Activated naive CD4-positive, alpha-beta T cell treated with anti-CD3 and anti-CD28 coated beads for 36 hours (primary cell): ENCODE data around the gene CPT2. TPM values are rescaled to one million over a fixed set of nuclear protein-coding genes. Genes with fewer than 3 reads are reported as not detected.

Source experiments
- CTCF ChIA-PET: fragments of 350-600 bp; sonication (Branson Sonifier 250); formaldehyde crosslinking; loops from one replicate; lab custom pipeline; 2021; ENCODE audit warnings: antibody characterized with exemption; lab: Charles Lee
- DNase-seq: peaks from one replicate; pipeline ENCODE4 v3.0.0-alpha.2; 2020
- H3K27ac Mint-ChIP-seq: one replicate; pipeline ENCODE4 v1.8.0; 2021; ENCODE audit warnings: mild to moderate bottlenecking, mixed read lengths
- H3K27me3 Mint-ChIP-seq: one replicate; pipeline ENCODE4 v1.8.0; 2021; ENCODE audit warnings: low read depth, mixed read lengths
- H3K36me3 Mint-ChIP-seq: one replicate; pipeline ENCODE4 v1.8.0; 2021; ENCODE audit warnings: low read depth, mixed read lengths
- H3K4me1 Mint-ChIP-seq: one replicate; pipeline ENCODE4 v1.8.0; 2021; ENCODE audit warnings: low read depth, mixed read lengths
- H3K4me3 Mint-ChIP-seq: one replicate; pipeline ENCODE4 v1.8.0; 2021; ENCODE audit warnings: mild to moderate bottlenecking, moderate library complexity, mixed read lengths
- H3K9me3 Mint-ChIP-seq: one replicate; pipeline ENCODE4 v1.8.0; 2021; ENCODE audit warnings: mixed read lengths
- intact Hi-C: fragments of 100-400 bp; cut with micrococcal nuclease; formaldehyde crosslinking; loops from one replicate; pipeline ENCODE4 v1.15.1; 2023
- total RNA-seq, 2 experiments: library from RNA; stranded (reverse); gene quantifications; one replicate each; pipeline ENCODE4 v1.2.3, GENCODE V29; 2021

CPT2 gene
- total RNA-seq, 2 experiments from 2014 or later = 11.3 to 13.8 TPM

GRCh38 chr1:53220962-53221286 lies 24.3 kb downstream of the CPT2 start:
- Mint-ChIP-seq H3K4me1 (peaks cover 24% of the 10 kb centered on the region), H3K9me3 (no peaks in the 10 kb centered on the region), H3K27me3 (no peaks in the 10 kb centered on the region), H3K27ac (peak overlapping the region; percentile 95), H3K4me3 (peak overlapping the region; percentile 91), H3K36me3 (no peaks in the 10 kb centered on the region)
- DNase-seq = no peak
- CTCF ChIA-PET = interaction anchor here (1.3 to 1.4 kb wide), 2 partner anchors 12 to 172 kb away, joined by 3 to 4 read pairs; no protein-coding TSS in a partner anchor
- intact Hi-C loops = loop anchor here (1.0 to 5.0 kb wide), 5 partner anchors 17 to 855 kb away; partner anchors contain the start of genes CC2D1B, CPT2, IFT25 and LRRC42

- peak overlapping the region; percentile 82 for H3K27ac Mint-ChIP-seq
- peak overlapping the region; percentile 94 for H3K4me3 Mint-ChIP-seq
- H3K4me1 Mint-ChIP-seq = peaks cover 28% of the 10 kb centered on the region
- CTCF ChIA-PET = no interaction called here
- no peaks in the 10 kb centered on the region for H3K9me3 Mint-ChIP-seq
- H3K36me3 Mint-ChIP-seq = peaks cover 8% of the 10 kb centered on the region
- intact Hi-C loops = loop anchor here (1.0 to 5.0 kb wide), 7 partner anchors 17 to 816 kb away; partner anchors contain the start of genes CPT2, CZIB, IFT25 and LRRC42
- DNase-seq = no peak
- H3K27me3 Mint-ChIP-seq = no peaks in the 10 kb centered on the region
Observed at GRCh38 chr1:53237638-53238037, 41.0 kb downstream of the CPT2 start.

GRCh38 chr1:53238197-53239155 lies 41.9 kb downstream of the CPT2 start, which contains the start of gene MAGOH:
TSS of gene MAGOH (minus strand) at chr1:53238518. CDS start at chr1:53238448, 70 bp downstream.
- CTCF ChIA-PET = no interaction called here
- peaks cover 8% of the 10 kb centered on the region for H3K36me3 Mint-ChIP-seq
- peak within 1 kb of the TSS; percentile 94 for H3K4me3 Mint-ChIP-seq
- H3K9me3 Mint-ChIP-seq = no peaks in the 10 kb centered on the region
- peaks cover 28% of the 10 kb centered on the region for H3K4me1 Mint-ChIP-seq
- intact Hi-C loops = loop anchor here (1.0 to 5.0 kb wide), 7 partner anchors 18 to 815 kb away; partner anchors contain the start of genes CPT2, CZIB, IFT25 and LRRC42
- H3K27ac Mint-ChIP-seq = peak within 1 kb of the TSS; percentile 82
- peak; percentile 96 for DNase-seq
- no peaks in the 10 kb centered on the region for H3K27me3 Mint-ChIP-seq

- Mint-ChIP-seq H3K27me3 (no peaks in the 10 kb centered on the region), H3K4me3 (no peak overlapping the region), H3K36me3 (peaks cover 8% of the 10 kb centered on the region), H3K9me3 (no peaks in the 10 kb centered on the region), H3K27ac (no peak overlapping the region), H3K4me1 (peaks cover 16% of the 10 kb centered on the region)
- CTCF ChIA-PET = no interaction called here
- no peak for DNase-seq
- intact Hi-C loops = no loop called here
Observed at GRCh38 chr1:53241828-53242227, 45.2 kb downstream of the CPT2 start.

GRCh38 chr1:53242381-53242780 lies 45.8 kb downstream of the CPT2 start:
- no peak overlapping the region for H3K27ac Mint-ChIP-seq
- peaks cover 11% of the 10 kb centered on the region for H3K36me3 Mint-ChIP-seq
- no peaks in the 10 kb centered on the region for H3K9me3 Mint-ChIP-seq
- H3K4me1 Mint-ChIP-seq = peaks cover 13% of the 10 kb centered on the region
- no peak for DNase-seq
- no peaks in the 10 kb centered on the region for H3K27me3 Mint-ChIP-seq
- intact Hi-C loops = no loop called here
- CTCF ChIA-PET = interaction anchor here (0.6 kb wide), 1 partner anchor 18 kb away, joined by 4 read pairs; no protein-coding TSS in a partner anchor
- no peak overlapping the region for H3K4me3 Mint-ChIP-seq

- Mint-ChIP-seq H3K36me3 (peaks cover 22% of the 10 kb centered on the region), H3K4me1 (peaks cover under 1% of the 10 kb centered on the region), H3K27me3 (no peaks in the 10 kb centered on the region), H3K27ac (no peak overlapping the region), H3K4me3 (no peak overlapping the region), H3K9me3 (no peaks in the 10 kb centered on the region)
- intact Hi-C loops = no loop called here
- CTCF ChIA-PET = no interaction called here
- DNase-seq = no peak
Observed at GRCh38 chr1:53244141-53244540, 47.5 kb downstream of the CPT2 start.

- H3K36me3 Mint-ChIP-seq = peaks cover 41% of the 10 kb centered on the region
- intact Hi-C loops = no loop called here
Observed at GRCh38 chr1:53246261-53247134, 49.9 kb downstream of the CPT2 start.

GRCh38 chr1:53249706-53250105 lies 53.1 kb downstream of the CPT2 start:
- no peak overlapping the region for H3K27ac Mint-ChIP-seq
- intact Hi-C loops = no loop called here
- CTCF ChIA-PET = no interaction called here

More at GRCh38 chr1:53246261-53247134, 49.9 kb downstream of the CPT2 start:
- Mint-ChIP-seq H3K4me1 (no peaks in the 10 kb centered on the region), H3K27me3 (no peaks in the 10 kb centered on the region), H3K4me3 (no peak overlapping the region), H3K27ac (no peak overlapping the region), H3K9me3 (no peaks in the 10 kb centered on the region)
- no peak for DNase-seq
- CTCF ChIA-PET = interaction anchor here (0.6 kb wide), 1 partner anchor 737 kb away, joined by 5 read pairs; no protein-coding TSS in a partner anchor

GRCh38 chr1:53250325-53250724 lies 53.7 kb downstream of the CPT2 start:
- CTCF ChIA-PET = no interaction called here
- no peaks in the 10 kb centered on the region for H3K4me1 Mint-ChIP-seq
- no peaks in the 10 kb centered on the region for H3K27me3 Mint-ChIP-seq
- no peak overlapping the region for H3K27ac Mint-ChIP-seq
- no peak overlapping the region for H3K4me3 Mint-ChIP-seq
- intact Hi-C loops = no loop called here
- H3K36me3 Mint-ChIP-seq = peaks cover 57% of the 10 kb centered on the region
- no peaks in the 10 kb centered on the region for H3K9me3 Mint-ChIP-seq
- DNase-seq = no peak

More at GRCh38 chr1:53249706-53250105, 53.1 kb downstream of the CPT2 start:
- H3K36me3 Mint-ChIP-seq = peaks cover 51% of the 10 kb centered on the region
- H3K4me3 Mint-ChIP-seq = no peak overlapping the region
- H3K9me3 Mint-ChIP-seq = no peaks in the 10 kb centered on the region
- no peak for DNase-seq
- H3K4me1 Mint-ChIP-seq = no peaks in the 10 kb centered on the region
- H3K27me3 Mint-ChIP-seq = no peaks in the 10 kb centered on the region

- Mint-ChIP-seq H3K9me3 (no peaks in the 10 kb centered on the region), H3K36me3 (peaks cover 58% of the 10 kb centered on the region), H3K4me1 (no peaks in the 10 kb centered on the region), H3K27me3 (no peaks in the 10 kb centered on the region), H3K4me3 (no peak overlapping the region), H3K27ac (no peak overlapping the region)
- CTCF ChIA-PET = interaction anchor here (0.6 to 1.4 kb wide), 3 partner anchors 24 to 139 kb away, joined by 3 read pairs; no protein-coding TSS in a partner anchor
- DNase-seq = no peak
- intact Hi-C loops = no loop called here
Observed at GRCh38 chr1:53254011-53254640, 57.5 kb downstream of the CPT2 start.

GRCh38 chr1:53255031-53255430 lies 58.4 kb downstream of the CPT2 start:
- peaks cover 57% of the 10 kb centered on the region for H3K36me3 Mint-ChIP-seq
- no peaks in the 10 kb centered on the region for H3K4me1 Mint-ChIP-seq
- CTCF ChIA-PET = interaction anchor here (0.6 to 1.4 kb wide), 2 partner anchors 24 to 101 kb away, joined by 3 read pairs; no protein-coding TSS in a partner anchor
- no peak overlapping the region for H3K27ac Mint-ChIP-seq
- intact Hi-C loops = no loop called here
- H3K9me3 Mint-ChIP-seq = no peaks in the 10 kb centered on the region
- DNase-seq = no peak
- no peaks in the 10 kb centered on the region for H3K27me3 Mint-ChIP-seq
- no peak overlapping the region for H3K4me3 Mint-ChIP-seq
